ENCODE data around the gene SLC44A1.

Gene SLC44A1

GRCh38 chr9:105421864-105422263 is 177.4 kb downstream of the SLC44A1 start:
- DNase-seq (ENCODE audit: low read depth in 3 of 3, low spot score in 1 of 3): no peak

- no peak for DNase-seq (ENCODE audit: low read depth in 3 of 3, low spot score in 1 of 3)
Measured at GRCh38 chr9:105425816-105426433, 181.5 kb downstream of the SLC44A1 start.

GRCh38 chr9:105426657-105427056 is 182.2 kb downstream of the SLC44A1 start:
- no peak for DNase-seq (ENCODE audit: low read depth in 3 of 3, low spot score in 1 of 3)

GRCh38 chr9:105431424-105432246 is 187.2 kb downstream of the SLC44A1 start:
- DNase-seq (ENCODE audit: low read depth in 3 of 3, low spot score in 1 of 3): no peak

- no peak for DNase-seq (ENCODE audit: low read depth in 3 of 3, low spot score in 1 of 3)
Measured at GRCh38 chr9:105432247-105432842, 187.9 kb downstream of the SLC44A1 start.

- DNase-seq (ENCODE audit: low read depth in 3 of 3, low spot score in 1 of 3): no peak
Measured at GRCh38 chr9:105435453-105435852, 191.0 kb downstream of the SLC44A1 start.

GRCh38 chr9:105436783-105437182 is 192.3 kb downstream of the SLC44A1 start:
- no peak for DNase-seq (ENCODE audit: low read depth in 3 of 3, low spot score in 1 of 3)

DNA sequence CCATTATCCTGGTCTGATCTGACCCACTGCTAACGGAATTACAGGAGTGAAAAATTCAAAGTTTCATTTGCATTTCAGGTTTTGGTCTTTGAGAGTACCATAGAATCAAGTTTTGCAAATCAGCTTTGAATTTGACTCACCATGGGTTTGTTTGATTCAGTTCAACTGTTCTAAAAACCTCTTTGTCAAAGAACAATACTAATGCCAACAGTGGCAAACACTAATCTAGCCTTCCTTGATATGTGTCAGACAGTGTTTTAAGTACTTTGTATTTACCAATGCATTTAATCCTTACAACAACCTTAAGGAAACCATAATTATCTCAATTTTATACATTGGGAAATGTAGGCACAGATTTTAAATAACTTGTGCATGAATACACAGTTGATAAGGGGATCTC is 193.3 kb downstream of the SLC44A1 start:
- DNase-seq (ENCODE audit: low read depth in 3 of 3, low spot score in 1 of 3): no peak

DNA sequence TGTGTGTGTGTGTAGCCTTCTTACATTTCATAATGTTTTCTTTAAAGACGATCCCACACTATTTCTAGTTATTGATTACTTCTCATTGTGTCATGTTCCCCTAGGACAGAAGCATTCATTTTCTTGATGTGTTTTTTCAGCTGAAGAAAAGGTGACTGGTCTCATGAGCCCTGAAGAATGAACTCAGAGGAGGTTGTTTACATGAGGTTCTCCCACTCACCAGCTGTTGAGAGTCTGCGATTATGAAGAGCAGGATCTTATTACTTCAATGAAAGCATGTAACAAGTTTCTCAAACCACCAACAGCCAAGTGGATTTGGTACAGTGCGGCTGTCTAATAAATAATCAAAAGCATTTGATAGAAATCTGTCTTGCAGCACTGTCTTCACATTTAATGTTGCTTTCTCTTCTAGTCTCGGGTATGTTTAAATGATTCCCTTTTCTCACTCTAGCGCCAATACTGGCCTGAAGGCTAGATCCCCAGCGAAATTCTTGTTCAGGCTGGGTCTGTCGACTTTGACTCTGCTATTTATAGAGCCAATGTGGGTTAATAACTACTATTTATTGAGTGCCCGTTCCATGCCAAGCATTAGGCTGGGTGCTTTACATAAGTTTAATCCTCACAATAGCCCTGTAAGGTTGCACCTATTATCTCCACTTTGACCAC is 193.8 kb downstream of the SLC44A1 start:
- no peak for DNase-seq (ENCODE audit: low read depth in 3 of 3, low spot score in 1 of 3)

DNA sequence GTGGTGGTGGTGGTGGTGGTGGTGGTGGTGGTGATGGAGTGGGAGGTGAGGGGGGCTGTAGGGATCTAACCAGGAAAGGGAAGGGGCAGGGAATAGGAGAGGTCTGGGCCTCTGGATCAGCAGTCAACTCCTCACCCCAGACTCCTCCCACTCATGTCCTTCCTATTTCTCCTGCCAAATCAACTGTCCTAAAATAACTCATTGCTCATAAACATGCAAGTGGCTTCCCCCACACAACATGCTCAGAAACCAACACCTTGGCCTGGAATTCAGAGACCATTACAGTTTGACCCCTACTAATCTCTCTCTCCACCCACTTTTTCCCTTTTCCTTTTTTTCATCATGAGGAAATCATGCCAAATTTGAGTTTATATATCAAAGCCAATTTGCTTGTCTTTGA is 195.0 kb downstream of the SLC44A1 start:
- no peak for DNase-seq (ENCODE audit: low read depth in 3 of 3, low spot score in 1 of 3)

DNA sequence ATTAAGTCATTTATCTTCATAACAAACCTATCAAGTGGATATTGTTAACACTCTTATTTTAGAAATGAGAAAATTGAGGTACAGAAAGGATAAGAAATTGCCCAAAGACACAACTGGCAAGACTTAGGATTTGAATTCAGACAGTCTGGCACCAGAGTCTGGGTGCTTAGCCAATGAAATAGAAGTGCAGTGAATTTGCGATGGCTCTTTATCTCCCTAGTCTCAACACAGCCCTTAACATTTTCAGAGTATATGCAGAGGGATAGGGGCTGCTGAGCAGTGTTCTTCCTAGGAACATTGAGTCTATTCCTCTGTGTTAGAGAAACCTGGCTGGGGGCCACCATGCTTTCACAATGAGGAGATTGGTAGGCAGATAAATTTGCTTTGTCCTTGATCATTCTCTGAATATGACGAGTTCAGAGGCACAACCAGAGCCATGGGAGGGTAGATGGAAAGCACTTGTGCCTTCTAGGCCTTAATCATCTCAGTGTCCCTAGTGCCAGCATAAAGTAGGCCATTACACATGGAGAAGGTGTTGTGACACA is 197.2 kb downstream of the SLC44A1 start:
- no peak for DNase-seq (ENCODE audit: low read depth in 3 of 3, low spot score in 1 of 3)

GRCh38 chr9:105443121-105443520 is 198.7 kb downstream of the SLC44A1 start:
- DNase-seq (ENCODE audit: low read depth in 3 of 3, low spot score in 1 of 3): no peak

DNA sequence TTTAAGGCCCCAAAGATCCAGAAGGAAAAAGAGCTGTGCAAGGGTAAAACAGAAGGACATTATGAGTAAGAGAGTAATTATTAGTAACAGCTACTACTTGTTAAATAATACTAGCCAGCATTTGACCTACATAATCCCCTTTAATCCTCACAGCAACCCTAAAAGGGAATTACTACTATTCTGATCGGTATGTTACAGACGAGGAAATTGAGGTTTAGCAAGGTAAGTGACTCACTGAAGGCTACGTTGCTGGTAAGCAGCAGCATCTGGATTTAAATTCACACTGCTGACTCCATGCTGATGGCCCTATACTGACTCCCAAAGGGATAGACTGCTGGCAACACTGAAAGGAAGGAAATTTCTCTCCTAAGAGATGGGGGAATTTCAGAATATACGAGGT is 199.7 kb downstream of the SLC44A1 start:
- no peak for DNase-seq (ENCODE audit: low read depth in 3 of 3, low spot score in 1 of 3)

DNA sequence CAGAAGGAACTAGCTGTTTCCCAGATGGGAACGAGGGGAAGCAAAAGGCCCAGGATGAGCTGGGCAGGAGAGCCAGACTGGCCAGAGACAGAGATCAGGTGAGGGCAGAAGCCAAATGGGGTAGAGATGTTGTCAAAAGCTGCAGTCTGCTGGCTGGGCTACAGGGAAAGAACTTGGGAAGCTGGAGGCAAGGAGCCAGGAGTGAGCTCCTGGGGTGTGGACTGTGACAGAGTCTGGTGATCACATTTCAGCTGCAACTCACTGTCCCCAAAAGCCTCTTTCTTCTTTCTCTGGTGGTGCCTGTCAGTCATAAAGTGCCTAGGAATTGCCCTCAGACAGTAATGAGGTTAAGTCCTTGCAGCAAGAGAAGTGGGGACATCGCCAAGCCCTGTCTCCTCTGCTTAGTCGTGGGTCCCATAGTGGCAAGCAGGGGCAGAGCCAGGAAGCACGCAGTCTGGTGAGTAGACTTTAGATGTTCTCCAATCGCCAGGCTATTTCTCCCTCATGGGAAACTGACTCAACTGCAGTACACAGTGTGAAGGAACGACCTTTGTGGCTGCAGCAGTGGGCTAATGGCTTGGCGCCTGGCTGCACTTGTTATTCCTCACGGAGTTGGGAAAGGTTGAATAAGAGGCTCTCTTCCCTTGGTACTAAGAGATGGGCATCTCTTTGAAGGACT is 200.9 kb downstream of the SLC44A1 start:
- no peak for DNase-seq (ENCODE audit: low read depth in 3 of 3, low spot score in 1 of 3)

GRCh38 chr9:105447386-105447813 is 202.9 kb downstream of the SLC44A1 start:
- no peak for DNase-seq (ENCODE audit: low read depth in 3 of 3, low spot score in 1 of 3)

DNA sequence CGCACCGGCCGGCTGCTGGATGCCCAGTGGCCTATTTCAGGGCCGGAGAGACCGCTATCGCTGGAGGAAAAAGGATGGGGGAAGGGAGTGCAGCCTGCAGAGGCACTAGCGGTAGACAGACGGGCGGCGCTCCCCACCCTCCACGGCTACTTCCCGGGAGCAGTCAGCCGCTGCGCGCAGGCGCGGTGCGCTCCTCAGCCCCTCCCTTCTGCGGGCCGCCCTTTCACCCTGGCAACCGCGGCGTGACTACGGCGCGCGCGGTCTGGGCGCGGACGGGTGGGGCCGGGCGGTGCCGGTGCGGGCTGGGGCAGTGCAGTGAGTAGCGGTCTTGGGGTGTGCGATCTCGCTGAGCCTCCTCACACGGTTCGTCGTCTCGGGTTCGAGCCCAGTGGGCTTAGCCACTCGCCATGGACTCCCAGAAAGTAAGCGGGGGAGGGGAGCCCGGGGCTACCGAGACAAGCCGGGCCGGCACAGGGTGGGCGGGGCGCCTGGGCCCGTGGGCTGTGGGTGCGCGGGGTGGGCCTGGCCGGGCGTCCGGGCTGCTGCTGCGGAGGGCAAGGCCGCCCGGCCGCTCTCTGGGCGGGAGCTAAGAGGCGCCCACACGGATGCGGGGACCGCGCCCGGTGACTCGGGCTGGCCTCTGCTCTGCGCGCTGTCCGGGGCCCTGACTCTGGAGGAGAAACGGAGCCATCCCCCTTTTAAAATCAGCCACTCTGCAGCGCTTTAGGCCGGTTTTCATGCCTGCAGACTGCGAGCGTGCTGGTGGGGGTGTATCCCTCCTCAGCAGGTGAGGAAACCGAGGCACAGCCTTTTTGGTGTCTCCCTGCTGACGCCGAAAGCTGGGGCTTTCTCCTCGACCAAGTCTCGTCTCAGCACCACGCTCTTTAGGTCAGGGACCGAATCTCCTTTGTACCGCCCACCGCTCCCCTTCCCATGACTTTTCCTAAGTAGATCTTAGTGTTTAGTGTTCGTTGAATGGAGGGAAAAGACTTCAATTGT is 203.7 kb downstream of the SLC44A1 start, which contains the start of gene FSD1L:
TSS of gene FSD1L (plus strand) at position 221 of the 999 bp plus-strand sequence. CDS start at position 408, 187 bp downstream.
- peak; percentile 35 to 64 (median 53) for DNase-seq (ENCODE audit: low read depth in 3 of 3, low spot score in 1 of 3)

GRCh38 chr9:105449081-105449480 is 204.6 kb downstream of the SLC44A1 start:
- no peak for DNase-seq (ENCODE audit: low read depth in 3 of 3, low spot score in 1 of 3)

GRCh38 chr9:105452185-105452584 is 207.7 kb downstream of the SLC44A1 start:
- DNase-seq (ENCODE audit: low read depth in 3 of 3, low spot score in 1 of 3): no peak

GRCh38 chr9:105455836-105456475 is 211.5 kb downstream of the SLC44A1 start:
- no peak for DNase-seq (ENCODE audit: low read depth in 3 of 3, low spot score in 1 of 3)
